HEK293T (cell line): Measurements from ENCODE around the gene PPP1R14C.

ENCODE experiments used
- ARNT ChIP-seq: fragments of 450-650 bp; IDR thresholded peaks from 2 replicates; pipeline ENCODE4 v1.6.1; 2017; ENCODE audit warnings: mild to moderate bottlenecking
- BHLHE40 ChIP-seq: fragments of 450-650 bp; IDR thresholded peaks from 2 replicates; pipeline ENCODE4 v1.6.1; 2016; ENCODE audit warnings: mild to moderate bottlenecking, moderate library complexity, borderline replicate concordance
- ELF4 ChIP-seq: fragments of 450-650 bp; IDR thresholded peaks from 2 replicates; pipeline ENCODE4 v1.6.1; 2017; ENCODE audit warnings: antibody characterized with exemption
- FOXA1 ChIP-seq: fragments of 450-650 bp; IDR thresholded peaks from 2 replicates; pipeline ENCODE4 v1.6.1; 2016; ENCODE audit warnings: mild to moderate bottlenecking
- FOXK2 ChIP-seq: fragments of 450-650 bp; IDR thresholded peaks from 2 replicates; pipeline ENCODE4 v1.6.1; 2016; ENCODE audit warnings: mild to moderate bottlenecking
- FOXM1 ChIP-seq: fragments of 450-650 bp; IDR thresholded peaks from 2 replicates; pipeline ENCODE4 v1.6.1; 2017; ENCODE audit warnings: mild to moderate bottlenecking, borderline replicate concordance
- L3MBTL2 ChIP-seq: fragments of 450-650 bp; conservative IDR thresholded peaks from 2 replicates; pipeline ENCODE4 v1.6.1; 2016; ENCODE audit warnings: mild to moderate bottlenecking
- NFRKB ChIP-seq: fragments of 450-650 bp; IDR thresholded peaks from 2 replicates; pipeline ENCODE4 v1.6.1; 2016; ENCODE audit warnings: mild to moderate bottlenecking, moderate library complexity
- PKNOX1 ChIP-seq: fragments of 450-650 bp; IDR thresholded peaks from 2 replicates; pipeline ENCODE4 v1.6.1; 2016
- SP1 ChIP-seq: fragments of 450-650 bp; IDR thresholded peaks from 2 replicates; pipeline ENCODE4 v1.6.1; 2017
- SUZ12 ChIP-seq: fragments of 450-650 bp; IDR thresholded peaks from 2 replicates; pipeline ENCODE4 v1.6.1; 2016; ENCODE audit warnings: mild to moderate bottlenecking
- TARDBP ChIP-seq: fragments of 450-650 bp; IDR thresholded peaks from 2 replicates; pipeline ENCODE4 v1.6.1; 2016
- ZNF384 ChIP-seq: fragments of 450-650 bp; IDR thresholded peaks from 2 replicates; pipeline ENCODE4 v1.6.1; 2016

GRCh38 chr6:150288456-150288855 is 145.6 kb downstream of the PPP1R14C start:
- TF ChIP-seq FOXK2 (no peak), PKNOX1 (no peak), ZNF384 (no peak), FOXA1 (no peak), FOXM1 (no peak), SP1 (no peak), ARNT (no peak), L3MBTL2 (no peak), SUZ12 (no peak), ELF4 (no peak), NFRKB (no peak), TARDBP (no peak), BHLHE40 (no peak)
